T-helper 1 cell treated with Interleukin-12 subunit alpha and Interleukin-12 subunit beta and Interleukin-4 antibody, amounts not matched to agents 30 ng/mL and 1 ng/mL, for 36 hours (primary cell): ENCODE results near the gene MICOS13. TPM values are rescaled to one million over a fixed set of nuclear protein-coding genes. Genes with fewer than 3 reads are reported as not detected.

ENCODE experiments used
- intact Hi-C: fragments of 100-400 bp; cut with micrococcal nuclease; formaldehyde crosslinking; loops from one replicate; pipeline ENCODE4 v1.15.1; 2024
- total RNA-seq: library from RNA; stranded (reverse); gene quantifications from 2 replicates; pipeline ENCODE4 v1.2.3, GENCODE V29; 2022

The MICOS13 gene
- total RNA-seq, 1 donor from 2014 or later = 44.4 TPM

- intact Hi-C loops = no loop called here
Observed at GRCh38 chr19:5632657-5633056, 47.7 kb downstream of the MICOS13 start.

GRCh38 chr19:5632241-5632612 lies 48.1 kb downstream of the MICOS13 start:
- intact Hi-C loops = no loop called here

- intact Hi-C loops = no loop called here
Observed at GRCh38 chr19:5631567-5632240, 48.6 kb downstream of the MICOS13 start.

GRCh38 chr19:5628919-5629481 lies 51.3 kb downstream of the MICOS13 start:
- intact Hi-C loops = no loop called here

GRCh38 chr19:5628461-5628860 lies 51.9 kb downstream of the MICOS13 start:
- intact Hi-C loops = no loop called here

Other genes starting within 250 kb of the MICOS13 start
- not detected in 2 replicates for gene ZNRF4, start 225.1 kb downstream of the MICOS13 start, total RNA-seq
- 0.76 and 0.83 TPM in 2 replicates for gene TINCR, start 112.6 kb downstream of the MICOS13 start, total RNA-seq
- gene SAFB2, start 57.7 kb downstream of the MICOS13 start, total RNA-seq = 95.9 and 116 TPM in 2 replicates
- gene SAFB, start 57.4 kb downstream of the MICOS13 start, total RNA-seq = 127 and 135 TPM in 2 replicates
- gene HSD11B1L, start 511 bp upstream of the MICOS13 start, total RNA-seq = 2.0 and 2.4 TPM in 2 replicates
- gene RPL36, start 9.8 kb upstream of the MICOS13 start, total RNA-seq = 692 and 713 TPM in 2 replicates
- 82.2 and 82.9 TPM in 2 replicates for gene LONP1, start 39.6 kb upstream of the MICOS13 start, total RNA-seq
- gene CATSPERD, start 40.1 kb upstream of the MICOS13 start, total RNA-seq = not detected in 2 replicates
- gene PRR22, start 104.2 kb upstream of the MICOS13 start, total RNA-seq = 5.0 and 5.3 TPM in 2 replicates
- 48.8 and 53.7 TPM in 2 replicates for gene DUS3L, start 110.6 kb upstream of the MICOS13 start, total RNA-seq
- 0.32 and 0.64 TPM in 2 replicates for gene NRTN, start 124.6 kb upstream of the MICOS13 start, total RNA-seq
- not detected in 2 replicates for gene FUT6, start 159.2 kb upstream of the MICOS13 start, total RNA-seq
- gene FUT3, start 170.9 kb upstream of the MICOS13 start, total RNA-seq = 0.17 TPM in 1 of 2 replicates, not detected in the other
- not detected in 2 replicates for gene FUT5, start 190.0 kb upstream of the MICOS13 start, total RNA-seq
- 220 and 230 TPM in 2 replicates for gene NDUFA11, start 223.3 kb upstream of the MICOS13 start, total RNA-seq
- gene VMAC, start 224.4 kb upstream of the MICOS13 start, total RNA-seq = 10.0 and 10.7 TPM in 2 replicates
- 13.0 and 15.5 TPM in 2 replicates for gene CAPS, start 233.7 kb upstream of the MICOS13 start, total RNA-seq